AG08396 (cell line): ENCODE data around the gene DDX25.

Source experiments
- DNase-seq: peaks from one replicate; pipeline ENCODE4 v3.0.0; 2012; ENCODE audit warnings: low spot score, mixed read lengths

DDX25 gene

GRCh38 chr11:125977333-125977732, 73.0 kb downstream of the DDX25 start:
- DNase-seq: no peak

GRCh38 chr11:125978181-125978716, 73.9 kb downstream of the DDX25 start:
- no peak for DNase-seq
